SH-SY5Y (cell line): ENCODE data around the gene ZNF44.

ENCODE experiments used
- GATA2 ChIP-seq: IDR thresholded peaks from 2 replicates; pipeline ENCODE4 v1.6.1; 2011; ENCODE audit warnings: mild to moderate bottlenecking, low read depth, low read length
- GATA3 ChIP-seq: IDR thresholded peaks from 2 replicates; pipeline ENCODE4 v1.6.1; 2011; ENCODE audit warnings: low read depth, mild to moderate bottlenecking, low read length, moderate library complexity

GRCh38 chr19:12244370-12244769 lies 50.3 kb downstream of the ZNF44 start:
- TF ChIP-seq GATA2 (no peak), GATA3 (no peak)
